Retina (tissue), 1 donor: ENCODE measurements around the gene SLC13A4.
"Not testable (repeated sequence)": the region's sequence is repeated elsewhere in the genome, so short reads cannot be mapped to it uniquely, and the experiment has no call there.

Source experiments
- DNase-seq: peaks from one replicate; pipeline ENCODE4 v3.0.0-alpha.2; 2016

SLC13A4 gene

DNA sequence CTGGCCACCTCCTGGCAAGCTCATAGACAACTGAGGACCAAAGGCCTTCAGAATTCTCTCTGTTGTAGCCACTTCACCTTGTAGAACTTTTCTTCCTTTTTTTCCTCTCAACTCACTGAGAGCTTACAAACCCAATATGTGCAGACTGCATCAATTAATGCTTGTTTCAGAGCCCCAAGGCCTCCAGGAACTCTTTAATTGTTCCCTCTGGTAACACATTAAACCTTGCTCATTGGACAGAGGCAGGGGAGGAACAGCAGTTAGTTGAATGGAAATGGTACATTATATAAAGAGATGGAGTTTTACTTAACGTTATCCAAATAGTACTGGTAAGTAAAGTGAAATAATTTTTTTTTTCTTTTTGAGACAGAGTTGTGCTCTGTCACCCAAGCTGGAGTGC, 40.5 kb downstream of the SLC13A4 start:
- DNase-seq = no peak

DNA sequence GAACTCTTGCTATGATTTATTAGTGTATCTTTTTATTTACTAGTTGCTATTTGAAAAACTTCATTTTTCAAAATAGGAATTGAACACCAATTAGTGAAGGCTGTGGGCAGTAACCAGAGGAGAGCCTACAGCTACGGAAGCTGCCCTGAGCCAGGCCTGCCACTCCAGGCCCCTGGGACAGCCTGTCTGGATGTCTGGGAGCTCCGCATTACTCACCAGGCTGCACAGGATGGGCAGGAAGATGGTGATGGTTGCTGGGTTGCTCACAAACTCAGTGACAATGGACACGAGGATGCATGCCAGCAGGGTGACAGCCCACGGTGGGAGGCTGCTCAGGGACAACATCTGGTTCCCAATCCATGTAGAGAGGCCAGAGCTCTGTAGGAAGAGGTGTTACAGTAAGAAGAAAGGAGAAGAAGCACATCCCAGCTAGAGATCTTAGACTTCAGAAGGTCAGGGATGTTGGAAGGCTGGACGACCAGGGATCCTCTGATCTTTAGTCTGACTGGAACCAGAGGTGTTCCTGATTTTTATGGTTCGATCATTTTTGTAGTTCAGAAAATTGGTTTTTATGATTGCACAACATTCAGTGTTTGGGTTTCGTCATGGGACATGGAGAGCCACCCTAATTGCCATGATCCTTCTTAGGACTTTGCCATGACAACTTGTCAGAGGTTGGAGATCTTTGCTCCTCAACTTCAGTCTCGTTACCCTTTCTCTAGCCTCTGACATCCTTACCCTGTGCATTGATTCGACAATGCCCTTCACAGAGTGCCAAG, 42.5 kb downstream of the SLC13A4 start:
- no peak for DNase-seq

DNA sequence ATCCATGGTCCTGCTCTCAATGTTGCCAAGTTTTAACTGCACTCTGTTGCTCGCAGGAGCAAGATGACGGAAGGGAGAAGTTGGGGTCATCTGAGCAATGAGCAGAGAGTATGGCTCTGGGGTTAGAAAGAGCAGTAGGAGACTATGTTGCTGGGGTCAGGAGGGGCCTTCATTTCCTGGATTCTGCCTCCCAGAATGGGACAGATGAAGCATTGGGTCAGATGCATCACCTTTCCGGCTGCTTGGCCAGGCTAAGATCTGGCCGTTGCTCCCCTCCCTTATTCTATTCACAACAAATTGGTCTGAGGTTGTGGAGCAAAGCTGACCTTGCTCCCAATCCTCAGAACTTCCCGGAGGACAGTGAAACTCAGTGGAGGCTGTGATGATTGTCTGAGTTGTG, 43.3 kb downstream of the SLC13A4 start:
- DNase-seq = no peak

DNA sequence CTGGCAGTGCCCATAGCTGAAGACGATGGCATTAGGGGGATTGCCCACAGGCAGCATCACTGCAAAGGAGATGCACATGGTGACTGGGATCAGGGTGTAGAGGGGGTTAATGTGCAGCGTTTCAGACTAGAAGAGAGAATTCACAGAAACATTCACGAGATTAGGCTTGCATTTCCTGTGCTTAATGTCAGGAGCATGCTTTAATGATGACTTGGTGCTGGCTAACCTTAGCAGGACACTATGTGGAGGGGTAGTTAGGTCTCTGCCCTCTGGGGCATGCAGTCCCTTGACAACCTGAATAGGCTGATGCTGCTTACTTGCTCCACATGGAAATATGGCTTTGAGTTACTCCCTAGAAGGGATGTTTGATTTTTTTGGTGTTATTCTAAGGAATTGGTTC, 43.9 kb downstream of the SLC13A4 start:
- DNase-seq = no peak

DNA sequence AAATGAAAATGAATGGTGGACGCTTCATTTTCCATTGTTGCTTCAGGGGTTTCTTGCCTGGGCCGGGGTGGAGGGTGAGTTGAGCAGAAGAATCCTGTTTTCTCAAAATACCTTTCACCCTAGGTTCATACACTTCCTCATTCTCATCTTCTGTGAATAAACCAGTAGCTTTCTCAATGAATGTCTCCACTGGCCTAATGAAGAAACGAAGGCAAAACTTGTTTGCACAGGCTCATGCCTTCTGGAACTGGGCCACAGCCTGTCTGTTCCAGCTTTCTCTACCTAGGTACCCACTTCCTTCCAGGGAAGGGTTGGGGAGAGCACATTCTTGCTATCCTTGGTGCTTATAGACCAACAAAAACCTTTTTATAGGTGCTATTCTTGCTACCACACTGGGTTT, 44.4 kb downstream of the SLC13A4 start:
- DNase-seq = no peak

DNA sequence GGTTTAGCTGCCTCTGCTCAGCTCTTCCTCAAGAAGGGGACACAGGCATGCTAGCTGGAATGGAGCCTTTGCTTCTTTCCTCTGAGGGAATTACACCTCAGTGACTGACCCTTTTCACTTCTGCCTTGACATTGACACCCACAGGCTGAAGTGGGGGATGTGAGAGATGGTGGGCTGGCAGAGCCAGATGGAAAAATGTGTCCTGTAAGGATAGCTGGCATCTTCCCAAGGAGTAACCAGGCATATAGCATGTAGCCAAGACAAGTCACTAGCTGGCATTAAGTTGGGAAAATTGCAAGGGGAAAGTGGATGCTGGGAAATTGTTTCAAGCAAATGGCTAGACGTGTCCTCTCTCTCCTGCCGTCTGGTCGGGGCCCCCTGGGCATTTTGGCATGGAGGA, 45.8 kb downstream of the SLC13A4 start:
- no peak for DNase-seq

DNA sequence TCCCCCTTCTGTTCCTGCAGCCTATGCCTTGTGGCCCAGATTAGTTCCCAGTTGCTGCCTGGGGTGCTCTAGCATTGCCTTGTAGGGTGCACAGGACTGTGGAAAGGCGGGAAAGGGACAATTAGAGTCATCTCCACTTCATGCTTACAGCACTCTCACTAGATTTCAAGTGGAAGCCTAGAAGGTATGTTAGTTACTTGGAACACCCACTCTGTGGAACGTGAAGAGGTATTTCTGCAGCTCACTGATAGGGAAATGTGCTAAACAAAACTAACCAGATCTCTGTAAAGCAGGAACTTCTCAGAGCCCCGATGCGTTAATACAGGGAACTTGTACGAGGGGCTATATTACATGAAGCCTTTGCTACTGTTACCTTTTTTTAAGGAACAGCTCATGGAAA, 46.2 kb downstream of the SLC13A4 start:
- DNase-seq = no peak

DNA sequence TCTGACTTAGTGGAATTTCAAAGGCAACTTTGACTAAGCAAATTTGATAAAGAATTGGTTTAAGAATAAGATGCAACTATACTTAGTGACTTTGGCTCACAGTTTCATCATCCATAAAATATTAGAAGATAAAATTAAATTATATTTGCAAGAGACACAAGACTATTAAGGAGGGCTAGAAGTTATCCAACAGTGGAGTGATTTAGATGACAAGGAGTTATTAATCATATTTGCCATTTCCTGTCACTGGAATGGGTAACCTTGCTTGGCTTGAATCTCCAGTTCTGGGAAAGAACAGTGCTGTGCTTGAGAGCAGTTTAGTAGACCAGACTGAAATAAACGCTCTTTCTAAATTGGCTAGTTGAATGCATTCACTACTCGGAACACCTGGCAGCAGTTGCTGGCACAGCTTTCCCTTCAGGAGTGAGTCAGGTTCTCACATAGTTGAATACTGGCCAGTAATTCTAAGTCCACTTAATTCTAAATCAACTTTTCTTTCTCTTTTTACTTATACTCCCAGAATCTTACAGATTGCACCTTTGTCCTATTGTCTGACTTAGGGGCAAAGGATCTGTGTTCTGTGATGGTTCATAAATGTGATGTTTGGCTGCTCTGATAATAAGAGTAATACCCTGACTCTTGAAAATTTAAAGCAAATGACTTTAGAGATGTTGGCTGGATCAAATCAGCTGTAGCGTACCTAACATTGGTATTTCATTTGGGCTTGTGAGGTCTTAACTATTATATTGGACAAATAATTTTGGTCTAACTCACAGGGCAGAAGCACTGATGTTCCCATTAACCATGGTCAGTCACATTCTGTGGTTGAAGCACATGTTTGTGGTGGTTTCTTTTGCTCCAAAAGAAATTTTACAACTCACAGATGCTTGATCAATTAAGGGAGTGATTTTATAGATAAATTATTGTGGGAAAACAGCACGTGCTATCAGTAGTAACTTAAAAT, 49.1 kb downstream of the SLC13A4 start:
- DNase-seq = no peak

DNA sequence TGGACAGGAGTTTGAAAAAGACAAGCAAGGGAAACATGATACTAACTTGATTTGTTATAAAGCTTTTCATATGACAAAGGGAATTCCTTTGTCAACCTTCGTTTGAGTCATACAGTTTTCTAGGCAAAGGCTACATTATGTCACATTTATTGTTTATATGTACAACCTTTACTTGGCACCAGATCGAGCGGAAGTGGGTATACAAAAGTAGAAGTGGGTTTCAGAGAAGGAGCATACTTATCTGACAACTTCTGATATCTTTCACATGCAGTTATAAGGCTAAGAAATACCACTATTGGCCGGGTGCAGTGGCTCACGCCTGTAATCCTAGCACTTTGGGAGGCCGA, 54.7 kb downstream of the SLC13A4 start:
- no peak for DNase-seq

DNA sequence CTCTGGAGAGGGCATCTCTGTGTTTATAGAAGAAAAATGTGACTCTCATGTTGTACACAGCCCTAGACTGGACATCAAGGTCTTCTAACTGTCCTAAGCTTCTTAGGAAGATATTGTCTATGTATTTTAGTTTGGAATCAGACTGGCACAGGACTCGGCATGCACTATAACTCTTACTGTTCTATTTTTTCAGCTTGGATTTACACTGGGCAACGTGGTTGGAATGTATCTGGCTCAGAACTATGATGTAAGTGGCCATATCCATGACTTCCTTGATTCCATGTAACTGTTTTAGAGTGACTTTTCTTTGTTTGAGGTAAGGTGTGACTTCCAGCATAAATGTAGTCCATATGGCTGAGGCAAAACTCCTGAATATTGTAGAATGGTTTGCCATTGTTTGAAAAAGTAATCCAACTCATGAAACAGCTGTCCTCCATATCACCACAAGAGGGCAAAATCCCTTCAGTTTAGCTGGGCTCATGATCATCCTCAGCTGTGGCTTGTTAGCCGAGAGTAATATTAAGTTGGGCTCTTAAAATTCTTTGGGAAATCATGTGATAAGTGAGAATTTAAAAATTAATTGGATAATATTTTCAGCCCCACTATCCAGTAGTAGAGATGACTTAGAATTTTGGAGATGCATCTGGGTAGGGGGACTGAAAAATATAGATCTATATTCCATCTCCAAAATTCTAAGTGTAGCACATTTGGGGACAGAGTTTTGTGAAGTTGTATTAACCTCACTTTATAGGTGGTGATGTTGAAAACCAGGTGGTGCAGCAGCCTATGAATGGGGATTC, 55.2 kb downstream of the SLC13A4 start:
- DNase-seq = peak; percentile 25

DNA sequence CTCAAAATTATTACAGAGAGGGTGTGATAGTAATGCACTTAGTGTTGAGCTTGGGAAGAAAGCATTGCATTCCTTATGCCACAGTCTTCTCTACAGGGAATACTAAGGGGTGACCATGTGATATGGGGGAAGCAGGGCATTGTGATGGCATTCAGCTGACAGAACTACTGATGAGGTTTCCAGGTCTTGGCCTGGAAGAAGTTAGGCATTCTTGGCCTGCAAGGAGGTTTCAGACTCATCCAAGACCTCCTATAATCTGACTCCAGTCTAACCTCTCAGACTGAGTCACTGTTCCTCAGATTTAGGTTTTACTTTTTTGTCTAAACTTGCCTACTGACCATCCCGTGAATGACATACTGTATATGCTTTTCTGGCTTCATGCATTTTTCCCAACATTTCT, 57.8 kb downstream of the SLC13A4 start:
- no peak for DNase-seq

DNA sequence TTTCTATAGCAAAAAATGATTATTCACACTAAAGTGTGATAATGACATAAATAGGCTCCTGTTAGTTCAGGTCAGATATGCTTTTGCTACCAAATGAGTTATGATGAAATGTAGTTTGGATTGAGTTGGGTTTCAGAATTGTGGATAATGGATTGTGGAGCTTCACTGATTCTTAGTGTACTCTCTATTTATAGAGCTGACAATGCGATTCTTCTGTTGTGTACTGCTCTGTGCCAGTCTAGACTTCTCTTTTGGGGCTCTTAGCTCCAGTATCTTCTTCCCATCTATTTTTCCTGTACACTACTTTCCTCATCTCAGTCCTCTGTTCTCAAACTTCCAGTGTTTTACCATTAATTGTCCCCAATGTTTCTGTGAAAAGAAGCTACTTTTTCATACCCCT, 58.2 kb downstream of the SLC13A4 start:
- no peak for DNase-seq

DNA sequence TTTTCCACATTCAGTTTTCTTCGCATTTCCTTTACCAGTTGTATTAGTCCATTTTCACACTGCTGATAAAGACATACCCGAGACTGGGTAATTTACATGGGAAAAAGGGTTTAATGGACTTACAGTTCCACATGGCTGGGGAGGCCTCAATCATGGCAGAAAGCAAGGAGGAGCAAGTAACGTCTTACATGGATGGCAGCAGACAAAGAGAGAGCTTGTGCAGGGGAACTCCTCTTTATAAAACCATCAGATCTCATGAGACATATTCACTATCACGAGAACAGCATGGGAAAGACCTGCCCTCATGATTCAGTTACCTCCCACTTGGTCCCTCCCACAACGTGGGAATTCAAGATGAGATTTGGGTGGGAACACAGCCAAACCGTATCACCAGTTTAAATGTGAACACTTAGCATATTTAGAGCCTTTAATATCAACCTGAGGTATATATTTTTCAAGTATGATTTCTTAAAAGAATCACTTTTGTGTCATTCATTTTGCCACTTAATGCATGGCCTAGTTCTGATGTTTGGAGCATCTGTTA, 59.1 kb downstream of the SLC13A4 start:
- DNase-seq = not testable (repeated sequence)

DNA sequence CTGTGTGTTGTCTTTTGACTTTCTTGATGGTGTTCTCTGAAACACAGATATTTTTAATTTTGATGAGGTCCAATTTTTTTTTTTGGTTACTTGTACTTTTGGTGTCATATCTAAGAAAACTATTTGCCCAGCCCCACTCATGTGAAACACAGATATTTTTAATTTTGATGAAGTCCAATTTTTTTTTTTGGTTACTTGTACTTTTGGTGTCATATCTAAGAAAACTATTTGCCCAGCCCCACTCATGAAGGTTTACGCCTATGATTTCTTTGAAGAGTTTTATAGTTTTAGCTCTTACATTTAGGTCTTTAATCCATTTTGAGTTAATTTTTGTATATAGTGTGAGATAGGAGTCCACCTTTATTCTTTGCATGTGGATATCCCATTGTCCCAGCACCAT, 60.4 kb downstream of the SLC13A4 start:
- not testable (repeated sequence) for DNase-seq

DNA sequence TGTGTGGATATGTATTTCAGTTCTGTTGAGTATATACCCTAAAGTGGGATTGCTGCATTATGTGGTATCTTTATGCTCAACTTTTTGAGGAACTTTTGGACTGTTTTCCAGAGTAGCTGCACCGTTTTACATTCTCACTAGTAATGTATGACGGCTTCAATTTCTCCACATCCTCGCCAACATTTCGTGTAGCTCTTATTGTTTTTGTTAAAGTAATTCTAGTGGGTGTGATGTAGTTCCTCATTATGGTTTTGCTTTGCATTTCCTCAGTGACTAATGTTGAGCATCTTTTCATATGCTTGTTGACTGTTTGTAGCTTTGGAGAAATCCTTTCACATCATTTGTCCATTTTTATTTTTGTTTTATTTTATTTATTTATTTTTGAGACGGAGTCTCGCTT, 61.1 kb downstream of the SLC13A4 start:
- no peak for DNase-seq

DNA sequence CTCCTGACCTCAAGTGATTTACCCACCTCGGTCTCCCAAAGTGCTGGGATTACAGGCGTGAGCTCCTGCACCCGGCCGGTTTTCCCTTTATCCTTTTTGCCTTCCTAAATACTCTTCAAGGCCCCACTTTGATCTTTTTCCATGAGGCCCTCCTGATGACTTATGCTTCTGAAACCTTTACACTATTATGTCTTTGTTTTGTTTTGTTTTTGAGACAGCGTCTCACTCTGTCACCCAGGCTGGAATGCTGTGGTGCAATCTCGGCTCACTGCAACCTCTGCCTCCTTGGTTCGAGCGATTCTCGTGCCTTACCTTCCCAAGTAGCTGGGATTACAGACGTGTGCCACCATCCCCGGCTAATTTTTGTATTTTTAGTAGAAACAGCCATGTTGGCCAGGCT, 61.8 kb downstream of the SLC13A4 start:
- DNase-seq = no peak

DNA sequence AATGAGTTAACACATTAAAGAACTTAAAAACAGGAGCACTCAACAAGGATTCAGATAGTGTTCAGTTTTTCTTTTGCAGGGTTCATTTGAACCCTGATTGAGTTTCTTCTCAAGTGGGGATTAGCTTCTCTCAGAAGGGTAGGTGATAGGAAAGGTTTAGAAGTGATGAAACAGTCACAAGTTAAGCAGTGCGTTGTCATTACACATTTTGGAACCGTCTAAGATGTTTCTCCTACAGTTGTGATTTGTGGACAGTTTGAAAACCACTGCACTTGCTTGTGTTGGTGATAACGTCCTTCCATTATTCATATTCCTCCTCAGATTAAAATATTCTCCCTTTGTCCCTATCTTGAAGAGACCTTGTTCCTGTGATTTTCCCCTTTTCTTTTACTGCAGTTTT, 62.9 kb downstream of the SLC13A4 start:
- DNase-seq = no peak

DNA sequence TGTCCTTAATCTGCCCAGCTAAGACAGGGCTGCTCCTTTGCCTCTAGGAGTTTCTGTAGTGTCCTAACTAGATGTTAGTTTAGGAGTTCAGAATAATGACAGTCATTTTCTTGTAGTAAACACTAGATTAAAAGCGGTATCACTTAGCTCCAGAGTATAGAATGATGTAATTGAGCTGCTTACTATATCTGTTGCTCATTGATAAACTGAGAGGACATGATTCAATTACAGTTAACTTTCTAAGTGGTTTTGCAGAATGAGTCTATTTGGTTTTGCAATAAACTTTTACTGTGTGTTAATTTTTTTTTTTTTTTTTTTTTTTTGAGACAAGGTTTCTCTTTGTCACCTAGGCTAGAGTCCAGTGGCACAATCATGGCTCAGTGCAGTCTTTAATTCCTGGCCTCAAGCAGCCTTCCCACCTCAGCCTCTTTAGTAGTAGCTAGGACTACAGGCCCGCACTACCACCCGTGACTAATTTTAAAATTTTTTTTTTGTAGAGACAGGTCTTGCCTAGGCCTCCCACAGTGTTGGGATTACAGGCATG, 63.9 kb downstream of the SLC13A4 start:
- no peak for DNase-seq

DNA sequence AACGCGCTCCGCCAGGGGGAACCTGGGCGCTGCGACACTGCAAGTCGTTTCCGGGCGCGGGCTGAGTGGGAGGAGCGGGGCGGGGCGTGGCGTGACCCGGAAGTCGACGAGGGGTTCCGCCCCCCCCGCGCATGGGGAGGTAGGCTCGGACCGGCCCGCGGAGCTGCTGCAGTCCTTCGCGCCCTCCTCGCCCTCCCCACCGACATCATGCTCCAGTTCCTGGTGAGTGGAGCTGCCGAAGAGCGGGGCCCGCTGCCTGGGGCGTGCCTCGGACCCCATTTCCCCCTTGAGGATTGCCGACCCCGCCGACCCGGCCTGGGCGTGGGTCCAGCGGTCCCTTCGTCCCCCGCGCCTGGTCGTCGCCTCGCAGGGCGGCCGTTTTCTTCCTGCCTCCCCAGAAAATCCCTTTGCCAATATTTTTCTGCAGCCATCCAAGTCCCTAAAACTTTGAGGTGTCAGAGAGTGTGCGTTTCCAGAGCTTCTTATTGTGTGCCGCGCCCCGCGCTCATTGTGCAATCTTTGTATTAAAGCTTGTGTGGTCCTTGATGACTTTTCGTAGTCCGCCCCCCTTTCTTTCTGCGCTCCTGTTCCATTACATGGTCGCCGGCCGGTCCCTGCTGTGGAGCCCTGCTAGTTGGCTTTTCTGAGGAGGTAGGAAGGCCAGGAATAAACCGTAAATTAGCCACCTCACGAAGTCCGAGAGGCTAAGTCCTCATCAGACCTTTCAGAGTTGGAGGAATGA, 65.4 kb downstream of the SLC13A4 start, which contains the start of gene STMP1:
Gene STMP1, plus strand, starts transcription at position 142 of the 742 bp plus-strand sequence.
- peak; percentile 99 for DNase-seq

DNA sequence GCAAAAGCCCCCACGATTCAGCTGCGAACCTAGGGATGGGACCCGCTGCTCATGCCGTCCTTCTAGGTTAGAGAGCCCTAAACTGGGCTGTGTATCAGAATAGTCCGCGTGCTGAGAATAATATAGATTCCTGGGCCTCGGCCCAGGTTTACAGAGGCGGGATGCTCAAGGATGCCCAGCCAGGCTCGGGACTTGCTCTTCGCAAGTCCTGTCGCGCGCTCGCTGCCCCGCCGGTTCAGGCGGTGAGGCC, 65.9 kb downstream of the SLC13A4 start:
- no peak for DNase-seq

DNA sequence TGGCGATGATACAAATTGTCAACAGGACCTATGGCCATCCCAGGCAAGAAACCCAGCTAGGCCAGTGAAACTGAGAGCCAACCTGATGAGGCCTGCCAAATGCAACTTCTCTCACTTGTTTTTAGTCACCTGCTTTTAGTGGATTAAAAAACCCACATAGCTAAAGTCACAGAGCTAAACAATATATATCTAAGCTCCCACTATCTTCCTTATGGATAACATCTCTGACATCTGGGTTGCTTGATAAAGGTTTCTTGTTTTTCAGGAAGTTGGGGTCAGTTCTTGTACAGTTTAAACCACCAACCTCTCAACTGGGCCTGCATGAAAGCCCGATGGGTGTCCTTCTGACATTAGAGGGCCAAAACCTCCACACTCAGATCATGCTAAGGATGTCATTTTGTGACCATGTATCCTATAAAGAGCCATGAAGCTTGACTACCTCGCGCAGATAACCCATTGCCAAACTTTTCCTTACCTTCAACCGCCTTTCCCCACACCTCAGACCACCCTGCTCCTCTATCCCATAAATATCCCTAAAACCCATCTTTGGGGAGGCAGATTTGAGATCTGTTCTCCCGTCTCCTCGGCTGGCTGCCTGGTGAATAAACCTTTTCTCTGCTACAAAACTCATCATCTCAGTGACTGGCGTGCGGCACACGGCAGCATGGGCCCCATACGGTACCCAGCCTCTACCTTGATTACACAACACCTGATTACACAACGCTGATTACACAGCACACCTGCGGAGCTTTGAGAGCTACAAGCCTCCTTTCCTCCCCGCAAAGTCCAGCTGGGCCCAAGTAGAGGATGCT, 66.5 kb downstream of the SLC13A4 start:
- DNase-seq = no peak
